ENCODE measurements around the gene SVOP.

- TF ChIP-seq EP300 (IDR thresholded peaks at IDR 0.05; ENCODE audit: borderline replicate concordance) (no peak), YY1 (IDR thresholded peaks at IDR 0.05; ENCODE audit: low read depth) (no peak), TEAD4 (IDR thresholded peaks at IDR 0.05) (no peak), REST (IDR thresholded peaks at IDR 0.05; ENCODE audit: low read depth) (no peak), CEBPB (IDR thresholded peaks at IDR 0.05) (no peak), TCF12 (IDR thresholded peaks at IDR 0.05; ENCODE audit: low read depth) (no peak), TAF1 (IDR thresholded peaks at IDR 0.05; ENCODE audit: low read depth) (no peak), EGR1 (IDR thresholded peaks at IDR 0.05) (no peak), CREB1 (IDR thresholded peaks at IDR 0.05; ENCODE audit: low read depth) (no peak)
These were observed 158.3 kb downstream of the SVOP start for GRCh38 chr12:108862588-108862959.

Measured in Ishikawa (cell line).